Esophagus muscularis mucosa (tissue), 4 donors: ENCODE data around the gene JPH4.

Source experiments
- CTCF ChIP-seq, 3 experiments: fragments of 200-600 bp in 2 of 3; fragments of 450-650 bp in 1 of 3; sonication (generic) in 2 of 3; IDR thresholded peaks; one replicate each; pipeline ENCODE4 v1.5.1; 2017 to 2019; ENCODE audit warnings: antibody characterized with exemption in 3 of 3, mild to moderate bottlenecking in 2 of 3, moderate library complexity in 1 of 3
- EP300 ChIP-seq: sonication (generic); formaldehyde crosslinking; IDR thresholded peaks from one replicate; pipeline ENCODE4 v1.6.1; 2017; ENCODE audit warnings: antibody characterized with exemption
- POLR2AphosphoS5 ChIP-seq, 2 donors: sonication (generic); formaldehyde crosslinking; IDR thresholded peaks; one replicate each; pipeline ENCODE4 v1.6.1; 2017; ENCODE audit warnings: antibody characterized with exemption in 2 of 2

- TF ChIP-seq CTCF (IDR thresholded peaks at IDR 0.05) (no peak), POLR2AphosphoS5 (IDR thresholded peaks at IDR 0.05) (no peak), EP300 (no peak)
Observed at GRCh38 chr14:23568021-23568599, 10.5 kb downstream of the JPH4 start.
